ENCODE measurements around the gene PCDHA1.

Gene PCDHA1

DNA sequence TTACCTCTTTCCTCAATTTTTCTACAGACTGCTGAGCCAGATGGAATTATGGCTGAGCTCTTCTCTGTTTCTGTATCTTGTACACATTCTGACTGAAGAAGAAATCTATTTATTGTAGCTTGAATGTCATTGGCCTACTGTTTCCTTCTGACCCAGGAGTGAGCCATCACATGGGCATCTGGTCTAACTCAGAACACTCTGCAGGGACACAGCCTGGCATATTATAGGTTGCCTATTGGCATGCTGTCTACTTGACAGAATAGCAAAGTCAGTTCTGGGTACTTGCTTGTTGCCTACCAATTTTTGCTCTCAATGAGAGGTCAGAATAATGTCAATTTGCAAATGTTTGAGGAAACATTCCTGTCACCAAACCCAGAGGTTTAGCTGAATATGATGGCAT lies 187.6 kb downstream of the PCDHA1 start:
- in situ Hi-C loops (cut with MboI; ENCODE audit: low sequenced_read_pairs, unreplicated experiment) = no loop called here
- no peak for DNase-seq (ENCODE audit: low spot score)
- TF ChIP-seq, protein P1, sequence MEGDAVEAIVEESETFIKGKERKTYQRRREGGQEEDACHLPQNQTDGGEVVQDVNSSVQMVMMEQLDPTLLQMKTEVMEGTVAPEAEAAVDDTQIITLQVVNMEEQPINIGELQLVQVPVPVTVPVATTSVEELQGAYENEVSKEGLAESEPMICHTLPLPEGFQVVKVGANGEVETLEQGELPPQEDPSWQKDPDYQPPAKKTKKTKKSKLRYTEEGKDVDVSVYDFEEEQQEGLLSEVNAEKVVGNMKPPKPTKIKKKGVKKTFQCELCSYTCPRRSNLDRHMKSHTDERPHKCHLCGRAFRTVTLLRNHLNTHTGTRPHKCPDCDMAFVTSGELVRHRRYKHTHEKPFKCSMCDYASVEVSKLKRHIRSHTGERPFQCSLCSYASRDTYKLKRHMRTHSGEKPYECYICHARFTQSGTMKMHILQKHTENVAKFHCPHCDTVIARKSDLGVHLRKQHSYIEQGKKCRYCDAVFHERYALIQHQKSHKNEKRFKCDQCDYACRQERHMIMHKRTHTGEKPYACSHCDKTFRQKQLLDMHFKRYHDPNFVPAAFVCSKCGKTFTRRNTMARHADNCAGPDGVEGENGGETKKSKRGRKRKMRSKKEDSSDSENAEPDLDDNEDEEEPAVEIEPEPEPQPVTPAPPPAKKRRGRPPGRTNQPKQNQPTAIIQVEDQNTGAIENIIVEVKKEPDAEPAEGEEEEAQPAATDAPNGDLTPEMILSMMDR (IDR thresholded peaks at IDR 0.05; ENCODE audit: borderline replicate concordance, control extremely low read depth, extremely low read depth, insufficient read depth, missing control alignments) = no peak

DNA sequence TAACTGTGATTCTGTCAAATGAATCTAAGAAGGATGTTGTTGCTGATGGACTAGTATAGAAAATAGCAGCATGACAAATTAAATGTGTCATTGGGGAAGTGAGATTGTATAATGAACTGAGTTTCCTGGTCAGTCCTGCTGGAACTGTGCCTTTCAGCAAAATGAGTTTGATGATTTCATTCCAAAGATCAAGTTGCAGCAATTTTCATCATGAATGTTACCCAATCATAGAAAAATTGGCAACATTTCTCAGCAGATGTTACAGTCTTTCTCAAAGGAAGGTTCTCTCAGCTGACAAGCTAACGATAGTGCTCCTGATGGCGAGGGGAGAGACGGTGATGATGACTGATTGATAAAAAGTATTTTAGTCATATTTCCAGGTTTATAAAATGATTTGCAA lies 191.1 kb downstream of the PCDHA1 start:
- no peak for DNase-seq (ENCODE audit: low spot score)

DNA sequence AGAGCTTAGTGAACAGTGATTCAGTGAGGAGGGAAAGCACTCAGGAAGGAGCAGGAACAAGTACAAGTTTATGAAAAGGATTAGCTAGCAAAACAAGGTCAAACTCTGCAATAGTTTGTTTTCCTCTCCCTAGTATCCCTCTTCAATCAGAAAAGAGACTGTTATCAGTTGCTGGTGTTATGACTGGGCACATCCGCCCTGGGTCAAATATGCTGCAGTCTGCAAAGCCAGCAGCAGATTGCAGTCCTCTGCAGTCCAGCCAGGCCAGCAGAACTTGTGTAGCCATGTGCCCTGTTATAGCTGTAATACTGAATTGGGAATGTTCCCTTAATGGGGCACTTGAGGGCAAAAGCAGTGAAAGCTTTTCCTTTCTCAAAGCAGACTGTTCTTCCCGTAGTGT lies 192.3 kb downstream of the PCDHA1 start:
- in situ Hi-C loops (cut with MboI; ENCODE audit: low sequenced_read_pairs, unreplicated experiment) = no loop called here
- TF ChIP-seq, protein P1 (IDR thresholded peaks at IDR 0.05; ENCODE audit: borderline replicate concordance, control extremely low read depth, extremely low read depth, insufficient read depth, missing control alignments) = no peak
- no peak for DNase-seq (ENCODE audit: low spot score)

More for the DNA sequence above, 191.1 kb downstream of the PCDHA1 start:
- in situ Hi-C loops (cut with MboI; ENCODE audit: low sequenced_read_pairs, unreplicated experiment) = no loop called here
- TF ChIP-seq, protein P1 (IDR thresholded peaks at IDR 0.05; ENCODE audit: borderline replicate concordance, control extremely low read depth, extremely low read depth, insufficient read depth, missing control alignments) = no peak

DNA sequence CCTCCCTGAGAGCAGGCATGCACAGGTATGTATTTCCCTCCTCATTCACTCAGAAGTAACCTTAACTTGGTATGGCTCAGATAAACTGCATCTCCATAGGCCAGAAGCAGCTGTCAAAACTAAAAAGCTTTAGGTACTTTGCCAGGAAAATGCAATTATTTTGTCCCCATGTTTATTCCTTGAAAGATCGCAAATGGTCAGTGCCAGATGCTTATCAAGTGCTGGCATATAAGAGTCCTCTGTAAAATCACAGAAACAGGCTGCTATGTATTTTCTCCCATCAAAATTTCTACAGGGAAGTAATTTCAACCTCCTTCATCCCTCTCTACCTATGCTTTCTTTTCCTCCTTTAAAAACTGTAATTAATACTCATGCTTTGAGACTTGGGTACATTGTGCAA lies 193.0 kb downstream of the PCDHA1 start:
- TF ChIP-seq, protein P1 (IDR thresholded peaks at IDR 0.05; ENCODE audit: borderline replicate concordance, control extremely low read depth, extremely low read depth, insufficient read depth, missing control alignments) = no peak
- in situ Hi-C loops (cut with MboI; ENCODE audit: low sequenced_read_pairs, unreplicated experiment) = no loop called here
- no peak for DNase-seq (ENCODE audit: low spot score)

DNA sequence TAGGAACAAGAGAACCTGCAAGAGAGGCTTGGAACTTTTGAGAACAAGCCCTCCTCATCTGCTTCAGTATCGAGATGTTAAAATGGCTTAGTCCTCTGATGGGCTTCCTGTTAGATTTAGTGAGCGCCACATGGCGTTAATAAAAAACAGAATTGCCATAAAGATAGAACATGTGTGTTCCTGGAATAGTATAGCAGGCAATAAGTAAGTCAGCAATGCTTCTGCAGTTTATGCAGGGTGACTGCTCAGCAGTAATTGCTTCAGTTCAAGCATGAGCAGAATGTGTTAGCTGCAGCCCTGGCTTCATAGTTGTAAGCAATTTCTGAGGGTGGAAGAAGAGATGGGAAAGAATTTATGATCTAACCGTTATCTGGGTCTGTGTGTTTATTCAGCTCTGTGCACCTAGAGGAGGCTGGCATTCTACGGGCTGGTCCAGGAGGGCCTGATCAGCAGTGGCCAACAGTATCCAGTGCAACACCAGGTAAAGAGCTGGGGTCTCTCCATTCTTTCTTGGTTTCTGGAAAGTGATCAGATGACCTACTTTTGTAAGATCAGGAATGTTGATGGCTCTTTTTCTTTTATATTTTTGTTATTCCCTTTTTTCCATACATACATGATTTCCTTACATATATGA lies 196.3 kb downstream of the PCDHA1 start:
- TF ChIP-seq, protein P1 (IDR thresholded peaks at IDR 0.05; ENCODE audit: borderline replicate concordance, control extremely low read depth, extremely low read depth, insufficient read depth, missing control alignments) = no peak
- DNase-seq (ENCODE audit: low spot score) = no peak

DNA sequence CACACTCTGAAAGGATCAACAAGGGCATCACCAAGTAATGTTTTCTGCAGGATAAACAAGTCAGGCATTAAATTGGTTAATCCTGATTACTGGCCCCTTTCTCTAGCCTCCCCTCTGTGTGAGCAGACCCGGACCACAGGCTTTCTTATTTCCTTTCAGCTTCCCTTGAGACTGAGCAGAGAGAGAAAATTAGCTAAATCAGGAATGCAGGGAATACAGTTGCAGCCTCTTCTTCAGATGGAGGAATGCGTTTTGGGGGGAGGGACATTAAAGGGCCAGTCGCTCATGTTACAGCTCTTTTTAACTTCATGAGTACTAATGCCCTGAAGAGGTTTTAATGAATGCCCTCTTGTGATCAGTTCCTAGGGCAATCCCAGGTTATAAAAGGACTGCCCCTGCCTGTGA lies 200.2 kb downstream of the PCDHA1 start:
- TF ChIP-seq, protein P1 (IDR thresholded peaks at IDR 0.05; ENCODE audit: borderline replicate concordance, control extremely low read depth, extremely low read depth, insufficient read depth, missing control alignments) = no peak
- in situ Hi-C loops (cut with MboI; ENCODE audit: low sequenced_read_pairs, unreplicated experiment) = no loop called here
- no peak for DNase-seq (ENCODE audit: low spot score)

More for the DNA sequence above, 196.3 kb downstream of the PCDHA1 start:
- in situ Hi-C loops (cut with MboI; ENCODE audit: low sequenced_read_pairs, unreplicated experiment) = no loop called here
